Left ventricle myocardium inferior (tissue), 1 donor: ENCODE results near the gene TPRG1. TPM values are rescaled to one million over a fixed set of nuclear protein-coding genes. Genes with fewer than 3 reads are reported as not detected.

ENCODE experiments used
- DNase-seq: peaks from one replicate; pipeline ENCODE4 v3.0.0-alpha.2; 2020
- H3K27ac ChIP-seq: fragments of 200-600 bp; replicated peaks from 2 replicates; pipeline ENCODE4 v1.8.0; 2021
- H3K27me3 ChIP-seq: fragments of 200-600 bp; 2 replicates; pipeline ENCODE4 v1.8.0; 2021; ENCODE audit warnings: low read depth
- H3K36me3 ChIP-seq: fragments of 200-600 bp; 2 replicates; pipeline ENCODE4 v1.8.0; 2021
- H3K4me1 ChIP-seq: fragments of 200-600 bp; 2 replicates; pipeline ENCODE4 v1.8.0; 2021
- H3K4me3 ChIP-seq: fragments of 200-600 bp; 2 replicates; pipeline ENCODE4 v1.8.0; 2021; ENCODE audit warnings: mild to moderate bottlenecking, moderate library complexity
- H3K9me3 ChIP-seq: fragments of 200-600 bp; replicated peaks from 2 replicates; pipeline ENCODE4 v1.8.0; 2021
- intact Hi-C: fragments of 100-400 bp; cut with micrococcal nuclease; formaldehyde crosslinking; loops from one replicate; pipeline ENCODE4 v1.11.0; 2022
- total RNA-seq: library from RNA; stranded (reverse); fragmentation: NEBNext Ultra II Directional; extraction: Animal tissue kit (Norgen Biotek cat#: 25700); gene quantifications from one replicate; pipeline ENCODE4 v1.2.1, GENCODE V29; 2021
- TF ChIP-seq, protein P1 (sequence below): fragments of 200-600 bp; IDR thresholded peaks from 2 replicates; pipeline ENCODE4 v1.8.0; 2021; ENCODE audit warnings: antibody characterized with exemption, mild to moderate bottlenecking, borderline replicate concordance
- donor health status: DM: no; HTN: yes; CAD: no; lungs with severe emphysema.

Gene TPRG1
- total RNA-seq, 1 donor from 2014 or later: 1.5 TPM

DNA sequence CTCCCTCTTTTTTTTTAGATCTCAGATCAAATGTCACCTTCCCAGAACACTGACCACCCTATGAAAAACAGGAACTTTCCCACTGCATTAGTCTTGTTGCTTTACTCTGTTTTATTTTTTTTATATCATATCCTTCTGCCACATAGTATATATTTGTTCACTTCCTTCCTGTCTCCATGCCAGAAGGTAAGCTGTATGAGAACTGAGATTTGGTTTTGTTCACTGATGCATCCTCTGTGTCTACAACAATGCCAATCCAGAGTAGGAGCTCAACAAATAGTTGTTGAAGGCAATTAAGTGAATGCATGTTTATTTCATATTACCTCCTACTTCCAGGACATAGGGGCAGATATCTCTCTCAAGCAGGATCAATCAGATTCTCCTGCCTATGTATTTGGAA is 114.4 kb downstream of the TPRG1 start:
- H3K4me1 ChIP-seq: no peaks in the 10 kb centered on the region
- H3K27me3 ChIP-seq: no peaks in the 10 kb centered on the region
- H3K27ac ChIP-seq: no peak overlapping the region
- no peaks in the 10 kb centered on the region for H3K9me3 ChIP-seq
- no peaks in the 10 kb centered on the region for H3K36me3 ChIP-seq
- DNase-seq: no peak
- TF ChIP-seq, protein P1, sequence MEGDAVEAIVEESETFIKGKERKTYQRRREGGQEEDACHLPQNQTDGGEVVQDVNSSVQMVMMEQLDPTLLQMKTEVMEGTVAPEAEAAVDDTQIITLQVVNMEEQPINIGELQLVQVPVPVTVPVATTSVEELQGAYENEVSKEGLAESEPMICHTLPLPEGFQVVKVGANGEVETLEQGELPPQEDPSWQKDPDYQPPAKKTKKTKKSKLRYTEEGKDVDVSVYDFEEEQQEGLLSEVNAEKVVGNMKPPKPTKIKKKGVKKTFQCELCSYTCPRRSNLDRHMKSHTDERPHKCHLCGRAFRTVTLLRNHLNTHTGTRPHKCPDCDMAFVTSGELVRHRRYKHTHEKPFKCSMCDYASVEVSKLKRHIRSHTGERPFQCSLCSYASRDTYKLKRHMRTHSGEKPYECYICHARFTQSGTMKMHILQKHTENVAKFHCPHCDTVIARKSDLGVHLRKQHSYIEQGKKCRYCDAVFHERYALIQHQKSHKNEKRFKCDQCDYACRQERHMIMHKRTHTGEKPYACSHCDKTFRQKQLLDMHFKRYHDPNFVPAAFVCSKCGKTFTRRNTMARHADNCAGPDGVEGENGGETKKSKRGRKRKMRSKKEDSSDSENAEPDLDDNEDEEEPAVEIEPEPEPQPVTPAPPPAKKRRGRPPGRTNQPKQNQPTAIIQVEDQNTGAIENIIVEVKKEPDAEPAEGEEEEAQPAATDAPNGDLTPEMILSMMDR: no peak
- no peak overlapping the region for H3K4me3 ChIP-seq
- intact Hi-C loops: no loop called here

DNA sequence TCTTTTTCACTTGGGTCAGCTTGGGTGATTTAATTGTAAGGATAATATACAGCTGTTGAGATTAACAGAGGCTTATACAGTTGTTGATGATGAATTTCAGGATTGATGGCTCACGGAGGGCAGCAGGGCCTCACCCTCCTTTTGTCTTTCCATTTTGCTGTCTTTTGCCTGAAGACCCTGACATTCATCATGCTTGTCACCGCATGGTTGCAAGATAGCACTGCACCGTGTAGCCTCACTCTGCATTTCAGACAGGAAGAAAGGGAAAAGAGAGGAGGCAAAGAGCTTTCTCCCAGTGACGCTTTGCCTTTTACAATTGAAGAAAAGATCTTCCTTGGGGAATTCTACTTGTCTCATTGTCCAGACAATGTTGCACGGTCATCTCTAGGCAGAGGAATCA is 115.1 kb downstream of the TPRG1 start:
- Histone ChIP-seq H3K4me1 (no peaks in the 10 kb centered on the region), H3K36me3 (no peaks in the 10 kb centered on the region), H3K27me3 (peaks cover 3% of the 10 kb centered on the region), H3K9me3 (no peaks in the 10 kb centered on the region), H3K27ac (no peak overlapping the region), H3K4me3 (no peak overlapping the region)
- intact Hi-C loops: no loop called here
- no peak for DNase-seq
- TF ChIP-seq, protein P1: no peak

DNA sequence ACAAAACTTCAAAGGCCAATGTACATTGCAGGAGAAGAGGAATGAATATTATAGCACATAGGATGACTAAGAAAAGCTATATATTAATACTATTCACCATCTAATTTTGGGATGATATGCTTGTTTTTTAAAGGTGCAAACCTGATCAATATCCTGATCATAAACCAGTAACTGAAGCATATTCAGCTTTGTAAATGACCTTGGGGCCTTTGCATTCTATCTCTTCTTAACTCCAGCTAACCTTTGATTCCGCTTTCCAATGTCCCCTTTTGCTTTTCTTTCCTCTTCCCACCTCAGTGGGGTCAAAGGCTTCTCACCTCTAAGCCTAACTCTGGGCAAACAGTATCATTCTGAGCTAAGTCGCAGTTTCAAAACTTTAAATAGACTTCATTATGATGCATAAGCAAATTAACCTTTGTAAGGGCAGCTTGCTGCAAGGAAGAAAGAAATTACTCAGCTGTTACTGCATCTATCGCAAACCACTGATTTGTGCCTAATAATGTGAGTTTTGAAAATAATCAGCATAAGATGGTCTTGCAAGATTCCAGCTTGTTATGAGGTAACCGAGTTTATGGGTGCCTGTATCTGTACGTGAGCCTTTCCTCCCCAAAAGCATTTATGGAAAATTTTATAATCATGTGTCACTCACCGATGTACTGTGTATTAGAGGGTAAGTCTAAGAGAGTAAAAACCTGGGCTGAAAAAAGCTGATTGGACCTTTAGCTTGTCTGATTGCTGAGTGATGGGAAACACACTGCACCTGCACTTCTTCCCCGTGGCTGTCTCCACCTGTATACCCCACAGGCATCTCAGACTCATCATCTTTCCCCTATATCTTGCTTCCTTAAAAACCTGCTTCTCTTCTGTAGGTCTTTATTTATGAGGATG is 116.8 kb downstream of the TPRG1 start:
- TF ChIP-seq, protein P1: no peak

DNA sequence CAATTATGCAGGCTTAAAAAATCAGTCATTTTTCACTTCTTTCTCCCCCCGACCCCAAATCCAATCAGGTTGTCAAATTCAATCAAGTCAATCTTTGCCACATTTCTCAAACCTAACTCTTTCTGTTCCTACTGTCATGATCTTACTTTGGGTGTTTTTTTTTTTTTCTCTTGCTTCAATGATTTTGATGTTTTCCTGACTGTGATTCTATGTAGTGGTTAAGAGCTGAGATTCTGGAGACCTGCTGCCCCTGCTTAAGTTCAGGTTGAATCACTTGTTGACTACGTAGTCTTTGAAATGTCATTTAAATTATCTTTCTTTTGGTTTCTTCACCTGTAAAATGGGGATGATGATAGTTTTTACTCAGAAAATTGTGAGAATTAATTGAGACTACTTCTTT is 117.5 kb downstream of the TPRG1 start:
- Histone ChIP-seq H3K9me3 (no peaks in the 10 kb centered on the region), H3K27ac (no peak overlapping the region), H3K36me3 (no peaks in the 10 kb centered on the region), H3K27me3 (peaks cover 18% of the 10 kb centered on the region), H3K4me1 (no peaks in the 10 kb centered on the region), H3K4me3 (no peak overlapping the region)
- TF ChIP-seq, protein P1: no peak
- no peak for DNase-seq
- intact Hi-C loops: no loop called here

More for the DNA sequence above, 116.8 kb downstream of the TPRG1 start:
- Histone ChIP-seq H3K27me3 (peaks cover 18% of the 10 kb centered on the region), H3K9me3 (no peaks in the 10 kb centered on the region), H3K36me3 (no peaks in the 10 kb centered on the region), H3K27ac (no peak overlapping the region), H3K4me1 (no peaks in the 10 kb centered on the region), H3K4me3 (no peak overlapping the region)
- intact Hi-C loops: no loop called here
- no peak for DNase-seq

DNA sequence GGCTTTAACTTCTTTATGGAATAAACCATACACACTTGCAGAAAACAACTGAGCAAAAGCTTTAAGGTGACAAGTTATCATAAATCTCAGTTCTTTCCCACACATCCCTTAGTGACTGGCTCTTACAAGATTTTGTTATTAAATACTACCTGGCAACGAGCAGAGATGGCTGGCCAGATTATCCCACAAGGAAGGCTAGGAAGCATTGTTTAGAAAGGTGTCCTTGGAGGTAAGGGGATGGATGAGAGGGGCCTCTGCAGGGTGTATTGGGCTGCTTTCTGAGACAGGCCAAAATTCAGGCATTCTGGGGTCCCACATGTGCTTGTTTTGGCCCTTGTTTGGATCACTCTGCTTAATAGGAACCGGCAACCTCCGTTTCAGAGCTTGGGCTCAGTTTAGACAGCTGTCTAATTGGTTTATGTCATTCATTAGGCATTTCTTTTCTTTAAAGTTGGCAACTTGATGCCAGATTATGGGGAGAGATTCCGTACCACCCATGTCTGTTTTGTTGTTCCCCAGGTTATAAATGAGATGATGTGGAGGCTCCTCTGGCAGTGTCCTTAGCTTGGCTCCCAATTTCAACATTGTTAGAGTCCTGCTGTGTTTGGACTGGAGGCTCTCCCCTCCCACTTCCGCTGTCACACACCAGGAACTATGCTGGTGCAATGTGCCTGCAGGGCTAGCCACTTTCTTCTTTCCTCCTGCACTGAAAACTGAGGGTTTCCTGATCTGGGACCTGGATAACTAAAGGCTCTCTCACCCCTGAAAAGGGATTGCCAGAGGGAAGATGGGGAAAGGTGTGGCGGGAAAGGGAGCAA is 121.1 kb downstream of the TPRG1 start:
- Histone ChIP-seq H3K36me3 (no peaks in the 10 kb centered on the region), H3K4me1 (no peaks in the 10 kb centered on the region), H3K9me3 (no peaks in the 10 kb centered on the region), H3K27me3 (peaks cover 18% of the 10 kb centered on the region), H3K27ac (no peak overlapping the region), H3K4me3 (no peak overlapping the region)
- DNase-seq: no peak
- TF ChIP-seq, protein P1: no peak
- intact Hi-C loops: no loop called here
